ENCODE measurements around the gene KCNIP1. TPM values are rescaled to one million over a fixed set of nuclear protein-coding genes. Genes with fewer than 3 reads are reported as not detected.

KCNIP1 gene
- total RNA-seq, 4 donors from 2014 or later, result 0.97 to 1.7 TPM; not detected in 2

- Histone ChIP-seq H3K4me1 (no peaks in the 10 kb centered on the region), H3K27me3 (peaks cover 0 to 15% (median 0%) of the 10 kb centered on the region in 4 donors), H3K27ac (replicated peaks in 1 of 4) (no peak overlapping the region), H3K36me3 (no peaks in the 10 kb centered on the region), H3K9me3 (no peaks in the 10 kb centered on the region), H3K4me3 (no peak overlapping the region)
- TF ChIP-seq POLR2AphosphoS5 (IDR thresholded peaks at IDR 0.05) (no peak), EP300 (IDR thresholded peaks at IDR 0.05) (no peak)
- intact Hi-C loops (cut with DNase I), result no loop called here
- WGBS, result 83% methylated on average over 9 of the region's 9 CpGs
- DNase-seq (ENCODE audit: extremely low spot score), result no peak
These were observed 103.1 kb downstream of the KCNIP1 start for GRCh38 chr5:170606941-170607340.

- no peak overlapping the region for H3K27ac ChIP-seq (replicated peaks in 1 of 4)
- WGBS, result 38% methylated on average over 6 of the region's 6 CpGs
- no peaks in the 10 kb centered on the region for H3K36me3 ChIP-seq
- peaks cover 0 to 7% (median 0%) of the 10 kb centered on the region in 4 donors for H3K4me1 ChIP-seq
- no peaks in the 10 kb centered on the region for H3K9me3 ChIP-seq
- TF ChIP-seq POLR2AphosphoS5 (IDR thresholded peaks at IDR 0.05) (no peak), EP300 (IDR thresholded peaks at IDR 0.05) (no peak), POLR2A (IDR thresholded peaks at IDR 0.05; ENCODE audit: low read depth) (no peak)
- TF ChIP-seq, protein P1, sequence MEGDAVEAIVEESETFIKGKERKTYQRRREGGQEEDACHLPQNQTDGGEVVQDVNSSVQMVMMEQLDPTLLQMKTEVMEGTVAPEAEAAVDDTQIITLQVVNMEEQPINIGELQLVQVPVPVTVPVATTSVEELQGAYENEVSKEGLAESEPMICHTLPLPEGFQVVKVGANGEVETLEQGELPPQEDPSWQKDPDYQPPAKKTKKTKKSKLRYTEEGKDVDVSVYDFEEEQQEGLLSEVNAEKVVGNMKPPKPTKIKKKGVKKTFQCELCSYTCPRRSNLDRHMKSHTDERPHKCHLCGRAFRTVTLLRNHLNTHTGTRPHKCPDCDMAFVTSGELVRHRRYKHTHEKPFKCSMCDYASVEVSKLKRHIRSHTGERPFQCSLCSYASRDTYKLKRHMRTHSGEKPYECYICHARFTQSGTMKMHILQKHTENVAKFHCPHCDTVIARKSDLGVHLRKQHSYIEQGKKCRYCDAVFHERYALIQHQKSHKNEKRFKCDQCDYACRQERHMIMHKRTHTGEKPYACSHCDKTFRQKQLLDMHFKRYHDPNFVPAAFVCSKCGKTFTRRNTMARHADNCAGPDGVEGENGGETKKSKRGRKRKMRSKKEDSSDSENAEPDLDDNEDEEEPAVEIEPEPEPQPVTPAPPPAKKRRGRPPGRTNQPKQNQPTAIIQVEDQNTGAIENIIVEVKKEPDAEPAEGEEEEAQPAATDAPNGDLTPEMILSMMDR (IDR thresholded peaks at IDR 0.05), result no peak
- DNase-seq (ENCODE audit: extremely low spot score), result no peak
- no peak overlapping the region for H3K4me3 ChIP-seq
- peaks cover 0 to 17% (median 0%) of the 10 kb centered on the region in 4 donors for H3K27me3 ChIP-seq
- intact Hi-C loops (cut with DNase I), result no loop called here
These were observed 107.8 kb downstream of the KCNIP1 start for GRCh38 chr5:170611449-170612090.

- DNase-seq (ENCODE audit: extremely low spot score), result no peak
- H3K9me3 ChIP-seq, result no peaks in the 10 kb centered on the region
- intact Hi-C loops (cut with DNase I), result no loop called here
- TF ChIP-seq POLR2AphosphoS5 (IDR thresholded peaks at IDR 0.05), result no peak
- no peak for TF ChIP-seq EP300 (IDR thresholded peaks at IDR 0.05)
- TF ChIP-seq, protein P1 (IDR thresholded peaks at IDR 0.05), result no peak
- TF ChIP-seq POLR2A (IDR thresholded peaks at IDR 0.05; ENCODE audit: low read depth), result no peak
- peaks cover 0 to 16% (median 0%) of the 10 kb centered on the region in 4 donors for H3K27me3 ChIP-seq
- no peaks in the 10 kb centered on the region for H3K36me3 ChIP-seq
- WGBS, result 74% methylated on average over 6 of the region's 6 CpGs
- H3K27ac ChIP-seq (replicated peaks in 1 of 4), result no peak overlapping the region
- no peak overlapping the region for H3K4me3 ChIP-seq
- peaks cover 0 to 7% (median 0%) of the 10 kb centered on the region in 4 donors for H3K4me1 ChIP-seq
These were observed 108.4 kb downstream of the KCNIP1 start for GRCh38 chr5:170612256-170612678.

- H3K27ac ChIP-seq (replicated peaks in 1 of 4), result no peak overlapping the region
- WGBS, result 32% methylated on average over 4 of the region's 5 CpGs
- no peak for DNase-seq (ENCODE audit: extremely low spot score)
- intact Hi-C loops (cut with DNase I), result no loop called here
- H3K4me3 ChIP-seq, result no peak overlapping the region
- H3K9me3 ChIP-seq, result no peaks in the 10 kb centered on the region
- no peaks in the 10 kb centered on the region for H3K36me3 ChIP-seq
- TF ChIP-seq, protein P1 (IDR thresholded peaks at IDR 0.05), result no peak
- no peak for TF ChIP-seq POLR2A (IDR thresholded peaks at IDR 0.05; ENCODE audit: low read depth)
- TF ChIP-seq POLR2AphosphoS5 (IDR thresholded peaks at IDR 0.05), result no peak
- TF ChIP-seq EP300 (IDR thresholded peaks at IDR 0.05), result no peak
- H3K4me1 ChIP-seq, result peaks cover 0 to 7% (median 0%) of the 10 kb centered on the region in 4 donors
- peaks cover 0 to 12% (median 0%) of the 10 kb centered on the region in 4 donors for H3K27me3 ChIP-seq
These were observed 110.3 kb downstream of the KCNIP1 start for GRCh38 chr5:170614065-170614490.

DNA sequence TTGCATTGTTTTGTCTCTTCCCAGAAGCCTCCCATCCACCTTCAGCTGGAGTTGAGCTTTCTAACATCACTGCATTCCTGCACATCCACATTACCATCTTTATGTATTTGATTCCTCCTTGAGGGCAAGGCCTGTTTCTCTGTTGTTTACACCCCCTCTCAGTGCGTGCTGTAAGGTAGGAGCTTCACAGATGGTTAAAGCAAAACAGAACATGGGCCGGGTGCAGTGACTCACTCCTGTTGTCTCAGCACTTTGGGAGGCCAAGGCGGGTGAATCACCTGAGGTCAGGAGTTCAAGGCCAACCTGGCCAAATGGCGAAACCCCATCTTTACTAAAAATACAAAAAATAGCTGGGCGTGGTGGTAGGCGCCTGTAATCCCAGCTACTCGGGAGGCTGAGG lies 110.9 kb downstream of the KCNIP1 start:
- peaks cover 0 to 12% (median 0%) of the 10 kb centered on the region in 4 donors for H3K27me3 ChIP-seq
- DNase-seq (ENCODE audit: extremely low spot score), result no peak
- no peaks in the 10 kb centered on the region for H3K36me3 ChIP-seq
- H3K9me3 ChIP-seq, result no peaks in the 10 kb centered on the region
- intact Hi-C loops (cut with DNase I), result no loop called here
- H3K4me1 ChIP-seq, result peaks cover 0 to 7% (median 0%) of the 10 kb centered on the region in 4 donors
- 89% methylated on average over 5 of the region's 7 CpGs for WGBS
- no peak overlapping the region for H3K4me3 ChIP-seq
- no peak for TF ChIP-seq POLR2AphosphoS5 (IDR thresholded peaks at IDR 0.05)
- TF ChIP-seq, protein P1 (IDR thresholded peaks at IDR 0.05), result no peak
- no peak for TF ChIP-seq POLR2A (IDR thresholded peaks at IDR 0.05; ENCODE audit: low read depth)
- TF ChIP-seq EP300 (IDR thresholded peaks at IDR 0.05), result no peak
- no peak overlapping the region for H3K27ac ChIP-seq (replicated peaks in 1 of 4)

Data from esophagus muscularis mucosa (tissue), 4 donors.